ENCODE results near the gene FMN1.
A peak's percentile ranks its signal among the peaks of the same experiment; 100 is the strongest.
"Not testable (repeated sequence)": the region's sequence is repeated elsewhere in the genome, so short reads cannot be mapped to it uniquely, and the experiment has no call there.

Gene FMN1

GRCh38 chr15:32957219-32957618 is 237.3 kb downstream of the FMN1 start:
- no peak for DNase-seq

DNA sequence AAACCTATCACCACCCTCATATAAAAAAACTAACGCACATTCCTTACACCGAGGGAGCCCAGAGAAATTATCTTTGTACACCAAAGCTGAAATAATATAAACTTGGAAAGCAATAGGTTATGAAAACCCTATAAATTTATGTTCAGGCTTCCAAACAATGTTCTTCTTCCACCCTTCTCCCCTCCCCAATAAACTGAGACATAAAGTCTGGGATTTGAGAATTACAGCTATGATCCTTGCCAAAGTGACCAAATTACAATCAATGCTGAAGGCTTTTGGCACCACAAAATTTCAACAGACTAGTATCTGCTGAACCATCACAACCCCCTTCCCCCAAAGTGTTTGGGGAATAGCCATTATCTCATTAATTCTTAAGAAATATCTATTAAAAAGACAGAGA is 237.8 kb downstream of the FMN1 start:
- DNase-seq: no peak

DNA sequence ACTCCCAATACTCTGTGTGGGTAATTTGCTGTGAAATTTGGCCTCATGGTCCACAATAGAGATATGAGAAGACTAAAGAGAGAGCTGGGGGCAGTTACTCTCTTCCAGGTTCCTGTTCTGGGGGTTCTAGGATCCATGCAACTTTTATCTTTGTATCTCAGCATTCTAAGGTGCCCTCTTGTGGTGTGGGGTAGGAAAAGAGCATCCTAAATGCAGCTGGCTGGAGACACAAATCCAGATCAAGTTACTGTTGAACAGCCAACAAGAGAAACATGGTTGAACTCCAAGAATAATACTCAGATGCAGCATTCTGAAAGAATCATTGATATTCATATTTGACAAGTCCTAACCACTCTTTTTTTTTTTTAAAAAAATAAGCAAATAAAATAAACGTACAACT is 238.5 kb downstream of the FMN1 start:
- peak; percentile 50 for DNase-seq

DNA sequence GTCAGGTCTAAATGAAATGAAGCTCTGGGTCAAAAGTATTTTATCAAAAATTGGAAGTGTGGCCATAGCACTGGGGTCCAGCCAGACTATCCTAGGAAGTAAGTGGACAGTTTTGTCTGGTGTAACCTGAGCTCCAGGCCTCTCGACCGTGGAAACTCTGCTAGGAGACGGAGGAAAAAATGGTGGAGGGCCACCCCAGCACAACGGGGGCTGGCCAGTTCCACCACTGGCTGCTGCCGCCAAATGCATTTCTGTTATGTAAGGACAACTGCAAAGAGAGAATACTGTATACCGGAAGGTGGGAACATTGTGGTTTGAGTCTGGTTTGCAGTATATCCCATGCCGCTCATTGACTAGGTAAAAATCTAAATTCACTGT is 241.0 kb downstream of the FMN1 start:
- no peak for DNase-seq

- DNase-seq: no peak
These were observed 241.5 kb downstream of the FMN1 start for GRCh38 chr15:32952901-32953532.

GRCh38 chr15:32951736-32952464 is 242.6 kb downstream of the FMN1 start:
- no peak for DNase-seq

GRCh38 chr15:32950051-32950450 is 244.5 kb downstream of the FMN1 start:
- not testable (repeated sequence) for DNase-seq

DNA sequence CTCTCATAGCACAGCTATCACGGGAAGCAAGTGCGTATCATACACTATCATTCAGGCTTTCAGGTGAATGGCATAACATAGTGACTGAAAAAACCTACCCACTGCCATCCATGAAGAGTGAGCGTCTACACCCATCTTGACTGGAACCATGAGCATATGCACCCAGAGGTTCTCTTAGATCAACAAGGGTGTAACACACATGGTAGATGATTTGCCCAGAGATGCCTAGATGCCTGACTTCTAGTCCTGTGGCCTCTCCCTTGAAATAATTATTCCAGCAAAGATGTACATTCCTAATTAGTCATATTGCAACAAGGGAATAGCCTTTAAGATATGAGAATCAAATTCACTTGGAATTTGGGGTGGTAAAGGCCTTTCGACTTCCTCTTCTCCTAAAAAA is 248.3 kb downstream of the FMN1 start:
- DNase-seq: no peak

GRCh38 chr15:32944431-32944830 is 250.1 kb downstream of the FMN1 start:
- no peak for DNase-seq

DNA sequence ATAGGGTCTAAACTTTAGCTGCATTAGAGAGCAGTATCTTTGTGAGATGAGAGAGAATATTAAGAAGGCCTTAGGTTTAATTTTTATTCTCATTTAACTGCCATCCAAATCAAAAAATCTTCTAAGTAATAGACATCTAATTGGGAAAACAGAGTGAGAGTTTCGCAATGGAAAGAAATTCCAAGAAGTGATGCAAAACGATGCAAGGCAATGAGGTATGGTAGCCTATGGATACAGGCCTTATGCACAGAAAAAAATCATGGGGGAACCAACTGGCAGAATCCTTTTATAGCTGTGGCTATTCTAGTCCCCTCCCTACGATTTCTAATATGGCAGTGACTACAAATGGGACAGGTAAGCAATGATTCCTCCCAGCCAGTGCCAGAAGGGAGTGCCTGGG is 250.8 kb downstream of the FMN1 start:
- no peak for DNase-seq

- DNase-seq: no peak
These were observed 252.1 kb downstream of the FMN1 start for GRCh38 chr15:32942401-32942841.

DNA sequence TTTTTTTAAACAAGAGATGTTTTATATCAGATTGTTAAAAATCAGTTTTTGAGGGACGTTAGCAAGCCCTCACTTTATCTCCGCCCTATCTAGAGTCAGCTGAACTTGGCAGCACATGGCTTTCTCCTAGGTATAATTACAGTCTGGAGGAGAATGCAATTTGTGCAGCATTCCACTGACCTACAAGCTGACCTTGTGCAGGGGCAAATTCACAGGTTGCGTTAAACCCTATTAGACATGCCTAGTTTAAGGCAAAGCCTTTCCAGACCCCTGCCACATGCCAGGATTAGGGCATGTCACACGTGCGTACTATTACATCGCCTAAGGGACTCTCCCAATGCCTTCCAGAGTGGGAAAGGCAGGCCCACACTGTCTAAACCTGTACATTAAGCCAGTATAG is 252.7 kb downstream of the FMN1 start:
- no peak for DNase-seq

GRCh38 chr15:32936976-32937375 is 257.5 kb downstream of the FMN1 start:
- no peak for DNase-seq

DNA sequence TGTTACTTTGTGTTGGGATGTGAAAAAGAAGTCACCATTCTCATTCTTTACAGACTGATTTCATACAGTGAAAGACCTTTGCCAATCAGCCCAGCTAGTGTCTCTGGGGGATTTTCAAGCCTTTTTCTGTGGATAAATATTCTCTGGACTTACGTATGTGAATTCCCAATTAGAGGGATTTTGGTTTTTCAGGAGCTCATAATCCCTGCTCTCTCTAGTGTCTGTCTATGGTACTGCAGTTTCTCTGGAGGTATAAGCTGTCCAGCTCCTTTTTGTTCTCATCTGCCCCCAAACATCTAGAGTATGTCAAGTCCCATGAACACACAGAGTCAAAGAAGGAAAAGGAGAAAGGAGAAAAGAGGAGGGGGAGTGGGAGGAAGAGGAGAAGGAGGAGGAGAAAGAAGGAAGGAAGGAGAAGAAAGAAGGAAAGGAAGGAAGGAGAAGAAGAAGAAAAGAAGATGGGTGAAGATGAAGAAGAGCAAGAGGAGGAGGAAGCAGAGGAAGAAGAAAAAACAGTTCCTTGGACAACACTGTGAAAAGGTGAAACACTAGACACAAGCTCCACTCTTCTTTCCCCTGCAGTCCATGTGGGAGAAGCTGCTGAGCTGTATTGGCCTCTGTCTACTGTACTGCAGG is 258.1 kb downstream of the FMN1 start:
- peak; percentile 17 for DNase-seq

DNA sequence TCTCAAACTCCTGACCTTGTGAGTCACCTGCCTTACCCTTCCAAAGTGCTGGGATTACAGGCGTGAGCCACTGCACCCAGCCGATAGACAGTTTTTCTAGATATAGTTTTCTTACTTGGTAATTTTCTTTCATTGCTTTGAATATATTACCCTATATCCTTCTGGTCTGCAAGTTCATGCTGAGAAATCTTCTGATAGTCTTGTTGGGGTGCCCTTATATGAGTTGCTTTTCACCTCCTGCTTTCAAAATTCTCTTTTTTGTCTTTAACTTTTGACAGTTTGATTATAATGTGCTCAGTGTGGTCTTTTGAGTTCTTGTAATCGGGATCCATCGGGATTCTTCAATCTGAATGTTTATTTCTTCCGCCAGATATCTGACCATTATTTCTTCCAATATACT is 259.4 kb downstream of the FMN1 start:
- DNase-seq: no peak

- no peak for DNase-seq
These were observed 261.3 kb downstream of the FMN1 start for GRCh38 chr15:32933236-32933635.

DNA sequence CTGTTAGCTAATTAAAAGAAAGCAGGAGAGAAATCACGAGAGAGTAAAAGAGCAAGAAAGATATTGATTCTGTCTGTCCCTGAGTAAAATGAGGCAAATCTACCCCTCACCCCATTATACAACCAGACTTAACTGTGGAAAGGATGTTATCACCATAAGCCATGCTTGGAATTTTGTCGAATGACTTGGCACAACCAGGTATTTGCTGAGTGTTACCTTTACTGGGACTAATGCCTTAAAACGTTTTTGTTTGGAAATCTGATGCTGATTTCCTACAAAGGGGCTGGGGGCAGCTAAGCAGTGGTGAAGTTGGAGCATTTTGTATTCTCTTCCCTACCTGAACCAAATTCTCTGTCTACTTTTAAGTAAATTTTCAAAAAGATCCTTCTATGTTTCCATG is 265.6 kb downstream of the FMN1 start:
- DNase-seq: no peak

GRCh38 chr15:32927124-32927523 is 267.4 kb downstream of the FMN1 start:
- no peak for DNase-seq

DNA sequence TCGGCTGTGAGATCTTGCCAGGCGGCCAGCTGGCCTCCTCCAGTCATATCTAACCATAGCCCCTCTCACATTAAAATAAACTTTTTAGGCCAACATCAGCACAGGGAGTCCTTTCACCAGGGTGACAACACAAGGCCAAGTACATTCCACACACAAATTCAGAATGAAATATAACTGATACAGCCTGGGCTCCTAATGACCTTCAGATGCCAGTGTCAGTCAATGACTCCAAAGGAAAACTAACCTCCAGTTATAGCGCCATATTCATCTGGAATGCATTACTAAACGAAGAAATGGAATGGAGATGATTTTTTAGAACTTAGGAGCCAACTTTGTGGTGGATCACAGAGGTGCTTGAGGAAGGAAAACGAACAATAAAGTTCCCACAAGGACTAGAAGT is 271.3 kb downstream of the FMN1 start:
- no peak for DNase-seq

GRCh38 chr15:32922541-32922940 is 272.0 kb downstream of the FMN1 start:
- no peak for DNase-seq

DNA sequence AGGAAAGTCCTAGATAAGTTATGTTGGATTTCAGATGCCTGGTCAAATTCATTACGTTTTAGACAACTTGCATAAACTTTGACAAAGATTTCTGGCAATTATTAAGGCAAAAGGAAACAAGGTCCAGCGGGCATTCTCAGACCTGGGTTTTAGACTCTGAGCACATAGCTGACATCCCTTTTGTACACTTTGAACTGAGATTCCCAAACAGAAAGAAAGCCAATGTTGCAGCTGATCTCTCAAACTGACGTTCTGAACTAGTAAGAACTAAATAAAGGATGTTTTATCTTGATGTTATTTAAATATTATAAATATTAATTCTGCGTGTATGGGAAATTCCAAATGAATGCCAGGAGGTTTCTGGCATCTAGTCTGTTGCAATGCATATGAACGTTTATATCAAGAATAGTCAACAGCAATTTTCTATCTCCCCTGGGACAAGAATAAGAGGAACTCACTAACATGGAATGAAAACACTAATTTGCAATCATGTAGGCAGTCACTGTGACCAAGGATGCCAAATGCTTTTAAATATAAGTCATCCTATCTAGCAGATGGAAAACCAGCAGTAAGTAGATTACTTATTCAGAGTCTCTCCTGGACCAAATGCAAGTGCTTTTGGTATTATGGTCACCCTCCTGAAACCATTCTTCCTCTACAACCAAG is 274.6 kb downstream of the FMN1 start:
- no peak for DNase-seq

DNA sequence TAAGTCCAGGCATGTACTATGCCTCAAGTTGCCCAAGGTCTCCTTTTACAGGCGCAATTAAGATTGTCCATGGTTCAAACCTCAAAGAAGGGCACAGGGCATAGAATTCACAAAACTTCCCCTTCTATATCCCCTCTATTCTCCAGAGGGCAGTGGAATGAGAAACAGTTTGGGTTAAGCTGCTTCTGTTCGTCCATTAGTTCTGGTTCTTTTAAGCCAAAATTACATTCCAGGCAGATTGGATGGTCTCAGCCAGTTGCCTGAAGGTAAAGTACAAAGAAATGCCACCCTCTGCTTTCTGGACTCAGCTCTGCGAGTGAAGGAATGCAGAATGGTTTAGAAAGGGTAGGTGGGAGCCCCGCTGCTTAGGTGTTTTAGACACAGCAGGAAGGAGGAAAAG is 276.0 kb downstream of the FMN1 start:
- no peak for DNase-seq

DNA sequence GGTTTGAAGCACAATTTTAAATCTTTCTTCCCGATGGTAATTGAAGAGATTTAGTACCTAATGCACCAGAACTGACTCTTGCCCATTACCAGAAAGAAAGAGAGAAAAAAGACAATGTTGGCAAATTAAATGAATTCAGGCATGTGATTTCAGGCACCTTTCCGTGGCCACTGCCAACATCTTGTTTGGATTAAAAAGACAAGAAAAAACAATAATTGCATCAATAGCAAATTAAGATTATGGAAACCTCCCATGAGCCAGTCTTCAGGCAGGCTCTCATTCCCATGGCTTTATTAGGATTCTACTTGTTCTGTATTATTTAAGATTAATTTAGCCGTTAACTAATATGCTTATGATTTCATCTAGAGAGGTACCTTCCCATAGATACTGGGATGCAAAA is 283.7 kb downstream of the FMN1 start:
- no peak for DNase-seq

GRCh38 chr15:32909431-32909830 is 285.1 kb downstream of the FMN1 start:
- no peak for DNase-seq

Data from NCI-H2171 treated with DMSO at 0.1 percent for 48 hours (cell line).